ENCODE measurements around the gene LAMA5. TPM values are rescaled to one million over a fixed set of nuclear protein-coding genes. Genes with fewer than 3 reads are reported as not detected.

Gene LAMA5
- total RNA-seq, 1 experiment from 2014 or later: 321 TPM

DNA sequence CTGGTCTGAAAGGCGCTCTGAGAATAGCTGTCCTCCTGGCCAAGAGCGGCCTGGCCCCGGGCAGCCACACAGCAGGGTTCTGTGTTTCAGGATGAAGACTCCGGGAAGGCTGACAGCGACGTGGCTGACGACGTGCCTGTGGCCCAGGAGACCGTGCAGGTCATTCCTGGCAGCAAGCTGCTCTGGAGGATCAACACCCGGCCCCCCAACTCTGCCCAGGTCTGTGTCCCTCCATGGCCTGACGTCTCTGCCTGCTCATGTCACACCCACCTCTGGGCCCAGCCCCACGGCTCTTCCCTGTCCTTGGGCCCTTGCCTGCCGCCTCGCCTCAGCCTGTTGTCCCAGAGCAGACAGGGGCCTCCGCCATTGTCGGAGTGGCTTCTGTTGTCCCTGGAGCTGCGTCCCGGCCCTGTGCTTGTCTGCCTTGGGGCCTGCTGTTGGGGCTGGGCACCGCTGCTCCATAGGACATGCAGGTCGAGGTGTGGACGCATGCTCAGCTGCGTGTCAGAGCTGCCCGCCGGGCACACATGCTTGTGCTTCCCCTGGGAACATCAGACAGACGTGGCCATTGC lies 80.5 kb downstream of the LAMA5 start:
- no peak overlapping the region for H3K4me3 ChIP-seq (replicated peaks in 1 of 2; ENCODE audit: low read depth in 1 of 2, low read length in 2 of 2)
- ATAC-seq (no peak), DNase-seq (ENCODE audit: low read depth, low spot score) (no peak)
- H2AFZ ChIP-seq (ENCODE audit: low read depth, low read length, poor library complexity, severe bottlenecking): no peak overlapping the region
- no peaks in the 10 kb centered on the region for H3K27me3 ChIP-seq (ENCODE audit: insufficient read depth, low read length)
- ChIA-PET POLR2A (no interaction called here), RAD21 (ENCODE audit: low non-redundant PET in 1 of 2, low total read pairs in 2 of 2, uncharacterized antibody in 2 of 2, unreplicated experiment in 2 of 2) (no interaction called here), CTCF (no interaction called here)
- BruUV-seq (replicated peaks): no TSS peak
- H3K27ac ChIP-seq (ENCODE audit: low read depth, low read length): no peak overlapping the region
- H3K36me3 ChIP-seq (ENCODE audit: control insufficient read depth in 1 of 2, insufficient read depth in 2 of 2, low read length in 2 of 2): peaks cover 0 to 4% of the 10 kb centered on the region in 2 experiments; a peak in 2 of 4 replicates
- intact Hi-C loops (cut with micrococcal nuclease): no loop called here
- no peaks in the 10 kb centered on the region for H3K79me2 ChIP-seq (ENCODE audit: insufficient read depth, low read length)
- H3K9ac ChIP-seq (ENCODE audit: low read length): no peak overlapping the region
- H4K20me1 ChIP-seq (ENCODE audit: insufficient read depth): no peaks in the 10 kb centered on the region
- TF ChIP-seq RAD21 (IDR thresholded peaks at IDR 0.05; ENCODE audit: low read depth): no peak
- no peaks in the 10 kb centered on the region for H3K9me2 ChIP-seq (ENCODE audit: insufficient read depth)
- H3K4me2 ChIP-seq (ENCODE audit: low read length): no peak overlapping the region
- H3K9me3 ChIP-seq (ENCODE audit: control insufficient read depth in 1 of 2, insufficient read depth in 1 of 2, low read depth in 1 of 2, low read length in 2 of 2): no peaks in the 10 kb centered on the region
- H3K4me1 ChIP-seq (ENCODE audit: control insufficient read depth in 1 of 2, insufficient read depth in 2 of 2, low read length in 2 of 2): no peaks in the 10 kb centered on the region

DNA sequence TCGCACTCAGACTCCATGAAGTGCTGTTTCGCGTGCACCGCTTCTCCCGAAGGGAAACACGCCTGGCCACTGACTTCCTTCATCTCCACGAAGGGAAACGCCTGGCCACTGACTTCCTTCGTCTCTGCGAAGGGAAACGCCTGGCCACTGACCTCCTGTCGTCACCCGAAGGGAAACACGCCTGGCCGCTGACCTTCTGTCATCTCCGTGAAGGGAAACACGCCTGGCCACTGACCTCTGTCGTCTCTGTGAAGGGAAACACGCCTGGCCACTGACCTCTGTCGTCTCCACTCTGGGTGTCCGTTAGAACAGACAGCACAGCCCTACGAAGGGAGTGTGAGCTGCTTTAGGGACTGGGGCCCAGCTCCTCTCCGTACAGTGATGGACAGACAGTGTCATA lies 81.4 kb downstream of the LAMA5 start:
- Histone ChIP-seq H3K79me2 (ENCODE audit: insufficient read depth, low read length) (no peaks in the 10 kb centered on the region), H3K27me3 (ENCODE audit: insufficient read depth, low read length) (no peaks in the 10 kb centered on the region), H3K36me3 (ENCODE audit: control insufficient read depth in 1 of 2, insufficient read depth in 2 of 2, low read length in 2 of 2) (peaks cover 0 to 7% of the 10 kb centered on the region in 2 experiments; a peak in 2 of 4 replicates), H2AFZ (ENCODE audit: low read depth, low read length, poor library complexity, severe bottlenecking) (no peak overlapping the region), H3K4me1 (ENCODE audit: control insufficient read depth in 1 of 2, insufficient read depth in 2 of 2, low read length in 2 of 2) (no peaks in the 10 kb centered on the region), H3K9me2 (ENCODE audit: insufficient read depth) (no peaks in the 10 kb centered on the region), H3K27ac (ENCODE audit: low read depth, low read length) (no peak overlapping the region), H4K20me1 (ENCODE audit: insufficient read depth) (no peaks in the 10 kb centered on the region), H3K4me2 (ENCODE audit: low read length) (no peak overlapping the region), H3K9me3 (ENCODE audit: control insufficient read depth in 1 of 2, insufficient read depth in 1 of 2, low read depth in 1 of 2, low read length in 2 of 2) (no peaks in the 10 kb centered on the region), H3K4me3 (replicated peaks in 1 of 2; ENCODE audit: low read depth in 1 of 2, low read length in 2 of 2) (no peak overlapping the region), H3K9ac (ENCODE audit: low read length) (no peak overlapping the region)
- ChIA-PET CTCF (no interaction called here), RAD21 (ENCODE audit: low non-redundant PET in 1 of 2, low total read pairs in 2 of 2, uncharacterized antibody in 2 of 2, unreplicated experiment in 2 of 2) (no interaction called here), POLR2A (no interaction called here)
- DNase-seq (ENCODE audit: low read depth, low spot score): no peak
- TF ChIP-seq, protein P1, sequence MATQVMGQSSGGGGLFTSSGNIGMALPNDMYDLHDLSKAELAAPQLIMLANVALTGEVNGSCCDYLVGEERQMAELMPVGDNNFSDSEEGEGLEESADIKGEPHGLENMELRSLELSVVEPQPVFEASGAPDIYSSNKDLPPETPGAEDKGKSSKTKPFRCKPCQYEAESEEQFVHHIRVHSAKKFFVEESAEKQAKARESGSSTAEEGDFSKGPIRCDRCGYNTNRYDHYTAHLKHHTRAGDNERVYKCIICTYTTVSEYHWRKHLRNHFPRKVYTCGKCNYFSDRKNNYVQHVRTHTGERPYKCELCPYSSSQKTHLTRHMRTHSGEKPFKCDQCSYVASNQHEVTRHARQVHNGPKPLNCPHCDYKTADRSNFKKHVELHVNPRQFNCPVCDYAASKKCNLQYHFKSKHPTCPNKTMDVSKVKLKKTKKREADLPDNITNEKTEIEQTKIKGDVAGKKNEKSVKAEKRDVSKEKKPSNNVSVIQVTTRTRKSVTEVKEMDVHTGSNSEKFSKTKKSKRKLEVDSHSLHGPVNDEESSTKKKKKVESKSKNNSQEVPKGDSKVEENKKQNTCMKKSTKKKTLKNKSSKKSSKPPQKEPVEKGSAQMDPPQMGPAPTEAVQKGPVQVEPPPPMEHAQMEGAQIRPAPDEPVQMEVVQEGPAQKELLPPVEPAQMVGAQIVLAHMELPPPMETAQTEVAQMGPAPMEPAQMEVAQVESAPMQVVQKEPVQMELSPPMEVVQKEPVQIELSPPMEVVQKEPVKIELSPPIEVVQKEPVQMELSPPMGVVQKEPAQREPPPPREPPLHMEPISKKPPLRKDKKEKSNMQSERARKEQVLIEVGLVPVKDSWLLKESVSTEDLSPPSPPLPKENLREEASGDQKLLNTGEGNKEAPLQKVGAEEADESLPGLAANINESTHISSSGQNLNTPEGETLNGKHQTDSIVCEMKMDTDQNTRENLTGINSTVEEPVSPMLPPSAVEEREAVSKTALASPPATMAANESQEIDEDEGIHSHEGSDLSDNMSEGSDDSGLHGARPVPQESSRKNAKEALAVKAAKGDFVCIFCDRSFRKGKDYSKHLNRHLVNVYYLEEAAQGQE (IDR thresholded peaks at IDR 0.05; ENCODE audit: low read depth): no peak
- no peak for TF ChIP-seq RAD21 (IDR thresholded peaks at IDR 0.05; ENCODE audit: low read depth)
- TF ChIP-seq, protein P2, sequence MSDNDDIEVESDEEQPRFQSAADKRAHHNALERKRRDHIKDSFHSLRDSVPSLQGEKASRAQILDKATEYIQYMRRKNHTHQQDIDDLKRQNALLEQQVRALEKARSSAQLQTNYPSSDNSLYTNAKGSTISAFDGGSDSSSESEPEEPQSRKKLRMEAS (IDR thresholded peaks at IDR 0.05): no peak
- ATAC-seq: no peak
- BruUV-seq (replicated peaks): no TSS peak
- intact Hi-C loops (cut with micrococcal nuclease): no loop called here
